ENCODE results near the gene MROH8.

- TF ChIP-seq TAF1 (IDR thresholded peaks at IDR 0.05; ENCODE audit: borderline replicate concordance, insufficient read depth, low read length) (no peak), SIN3A (IDR thresholded peaks at IDR 0.05; ENCODE audit: borderline replicate concordance, insufficient read depth, low read length) (no peak), POLR2AphosphoS5 (IDR thresholded peaks at IDR 0.05; ENCODE audit: low read depth, low read length) (no peak), REST (IDR thresholded peaks at IDR 0.05; ENCODE audit: insufficient read depth in 1 of 2, low read depth in 2 of 2, low read length in 2 of 2) (no peak), FOXP2 (optimal IDR thresholded peaks at IDR 0.05; ENCODE audit: borderline replicate concordance, extremely low read depth, extremely low read length, insufficient read depth) (no peak)
Measured at GRCh38 chr20:37123441-37123840, 55.9 kb downstream of the MROH8 start.
